Body of pancreas (tissue), 4 donors: ENCODE results near the gene FOXO6.

Experiments used
- CTCF ChIP-seq, 7 experiments: fragments of 450-650 bp in 4 of 7; fragments of 200-600 bp in 3 of 7; sonication (generic) in 3 of 7; IDR thresholded peaks; one replicate each; pipeline ENCODE4 v1.5.1; 2016 to 2019; ENCODE audit warnings: antibody characterized with exemption in 7 of 7
- POLR2A ChIP-seq, 3 donors: fragments of 450-650 bp; IDR thresholded peaks; one replicate each; pipeline ENCODE4 v1.6.1; 2016; ENCODE audit warnings: antibody characterized with exemption in 3 of 3, mild to moderate bottlenecking in 2 of 3

DNA sequence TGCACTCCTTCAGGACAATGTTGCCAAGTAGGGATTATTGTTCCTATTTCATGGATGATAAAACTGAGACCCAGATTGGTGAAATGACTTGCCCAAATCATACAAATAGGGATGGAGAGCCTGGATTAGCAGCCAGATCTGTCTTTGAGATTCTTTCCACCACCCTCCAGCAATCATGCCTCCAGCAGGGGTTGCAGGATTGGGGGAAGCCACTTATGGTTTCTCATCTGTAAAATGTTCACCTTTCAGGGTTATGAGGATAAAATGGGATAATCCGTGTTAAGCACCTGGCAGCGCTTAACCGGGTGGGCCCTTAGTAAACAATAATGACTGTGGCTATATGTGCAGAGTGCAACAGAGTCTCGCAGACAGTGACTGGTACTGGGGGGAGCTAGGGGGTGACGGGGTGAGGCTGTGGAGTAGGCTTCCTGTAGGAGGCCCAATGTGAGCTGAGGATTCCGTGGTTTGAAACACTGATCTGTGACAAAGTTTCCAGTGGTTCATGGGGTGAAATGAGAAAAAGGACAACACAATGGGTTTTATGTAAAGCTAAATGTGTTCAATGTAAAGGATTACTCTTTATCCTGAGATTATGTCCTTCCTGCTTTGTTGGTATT lies 33.7 kb upstream of the FOXO6 start:
- TF ChIP-seq CTCF (IDR thresholded peaks at IDR 0.05), result no peak
- no peak for TF ChIP-seq POLR2A (IDR thresholded peaks at IDR 0.05)
